ENCODE measurements around the gene AGPS.

GRCh38 chr2:177347570-177347969 is 45.0 kb upstream of the AGPS start:
- TF ChIP-seq CTCF (IDR thresholded peaks at IDR 0.05) = no peak
- no peak for TF ChIP-seq POLR2A (IDR thresholded peaks at IDR 0.05)
